HG03575 (cell line): ENCODE results near the gene CALML4.
"Not testable (repeated sequence)": the region's sequence is repeated elsewhere in the genome, so short reads cannot be mapped to it uniquely, and the experiment has no call there.

Experiments used
- ATAC-seq: cut with Tn5 transposase; IDR thresholded peaks from one replicate; pipeline ENCODE4 v1.9.1; 2021; ENCODE audit not compliant: unreplicated experiment, insufficient number of reproducible peaks, low FRiP score; ENCODE audit errors: extremely low read depth

The CALML4 gene

DNA sequence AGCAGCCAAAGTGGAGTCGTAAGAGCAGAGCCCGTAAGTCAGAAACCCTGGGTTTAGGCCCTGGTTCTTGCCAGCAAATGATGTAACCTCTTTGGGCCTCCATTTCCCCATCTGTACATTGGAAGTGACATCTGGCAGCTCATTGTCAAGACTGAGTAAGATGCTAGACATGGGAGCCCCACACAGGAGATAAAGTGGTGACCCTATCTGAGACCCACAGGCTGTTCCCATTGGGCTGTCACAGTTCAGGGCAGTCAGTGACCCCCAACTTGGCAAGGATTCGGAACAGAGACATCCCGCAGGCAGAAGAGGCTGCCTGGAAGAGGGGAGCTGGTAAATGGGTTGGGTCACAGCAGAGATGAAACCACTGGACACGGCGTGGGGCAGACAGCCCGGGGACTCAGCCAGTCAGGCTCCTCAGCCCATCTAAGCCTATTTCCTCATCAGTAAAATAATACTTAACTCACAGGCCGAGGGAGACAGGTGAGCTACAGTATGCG is 22.6 kb upstream of the CALML4 start:
- ATAC-seq = no peak

GRCh38 chr15:68225442-68225841 is 20.3 kb upstream of the CALML4 start:
- ATAC-seq = not testable (repeated sequence)

DNA sequence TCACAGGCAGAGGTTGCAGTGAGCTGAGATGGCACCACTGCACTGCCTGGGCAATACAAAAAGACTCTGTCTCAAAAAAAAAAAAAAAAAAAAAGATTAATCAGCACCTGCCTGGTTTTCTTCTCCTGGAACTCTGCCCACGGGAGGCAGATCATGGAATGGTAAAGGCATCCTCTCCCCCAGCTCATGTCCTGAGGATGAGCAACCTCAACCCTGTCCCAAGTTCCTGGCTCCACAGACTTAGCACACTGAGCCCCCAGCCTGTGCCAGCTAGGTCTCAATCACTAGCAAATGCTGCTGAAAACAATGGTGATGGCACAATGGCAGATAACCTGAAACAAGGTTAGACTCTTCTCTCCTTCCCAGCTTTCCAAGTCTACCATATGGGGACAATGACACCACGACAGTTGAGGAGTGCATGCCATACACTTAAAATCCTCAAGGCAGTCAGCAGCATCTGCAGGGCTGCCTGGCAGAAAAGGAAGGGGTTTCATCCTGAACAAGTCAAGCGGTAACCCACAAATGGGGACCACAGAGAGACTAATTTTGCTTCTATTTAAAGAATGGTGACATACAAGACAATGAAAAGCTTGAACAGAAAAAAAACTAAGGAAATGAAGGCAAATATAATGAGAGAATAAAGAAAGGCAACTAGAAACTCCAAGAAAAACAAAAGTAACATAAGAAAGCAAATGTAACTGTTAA is 19.6 kb upstream of the CALML4 start:
- ATAC-seq = no peak

- ATAC-seq = no peak
Measured at GRCh38 chr15:68224108-68224507, 19.0 kb upstream of the CALML4 start.

DNA sequence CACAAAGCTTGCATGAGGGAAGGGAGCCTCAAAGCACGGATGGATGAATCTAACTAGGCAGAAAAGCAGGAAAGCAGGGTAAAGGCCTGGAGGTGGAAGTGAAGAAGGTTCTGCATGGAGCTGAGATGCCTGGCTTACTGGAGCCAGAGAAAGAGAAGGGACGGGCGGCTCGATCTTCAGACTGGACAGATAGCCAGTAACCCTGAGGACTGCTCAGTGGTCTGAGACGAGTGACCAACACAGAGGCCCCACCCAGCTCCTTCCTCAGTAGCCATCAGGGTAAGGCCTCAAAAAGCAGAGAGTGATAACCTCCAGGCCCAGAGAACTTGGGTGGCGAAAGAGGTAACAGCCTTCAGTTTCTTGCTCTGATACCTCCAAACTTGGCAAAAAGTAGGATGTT is 18.0 kb upstream of the CALML4 start:
- no peak for ATAC-seq

DNA sequence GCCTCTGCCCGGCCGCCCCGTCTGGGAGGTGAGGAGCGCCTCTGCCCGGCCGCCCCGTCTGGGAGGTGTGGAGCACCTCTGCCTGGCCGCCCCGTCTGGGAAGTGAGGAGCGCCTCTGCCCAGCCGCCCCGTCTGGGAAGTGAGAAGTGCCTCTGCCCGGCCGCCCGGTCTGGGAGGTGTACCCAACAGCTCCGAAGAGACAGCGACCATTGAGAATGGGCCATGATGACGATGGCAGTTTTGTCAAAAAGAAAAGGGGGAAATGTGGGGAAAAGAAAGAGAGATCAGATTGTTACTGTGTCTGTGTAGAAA is 17.3 kb upstream of the CALML4 start:
- not testable (repeated sequence) for ATAC-seq

- not testable (repeated sequence) for ATAC-seq
Measured at GRCh38 chr15:68221530-68222431, 16.6 kb upstream of the CALML4 start.

- ATAC-seq = no peak
Measured at GRCh38 chr15:68220967-68221366, 15.8 kb upstream of the CALML4 start.

- no peak for ATAC-seq
Measured at GRCh38 chr15:68220489-68220888, 15.4 kb upstream of the CALML4 start.

- ATAC-seq = no peak
Measured at GRCh38 chr15:68218847-68219798, 14.0 kb upstream of the CALML4 start.

DNA sequence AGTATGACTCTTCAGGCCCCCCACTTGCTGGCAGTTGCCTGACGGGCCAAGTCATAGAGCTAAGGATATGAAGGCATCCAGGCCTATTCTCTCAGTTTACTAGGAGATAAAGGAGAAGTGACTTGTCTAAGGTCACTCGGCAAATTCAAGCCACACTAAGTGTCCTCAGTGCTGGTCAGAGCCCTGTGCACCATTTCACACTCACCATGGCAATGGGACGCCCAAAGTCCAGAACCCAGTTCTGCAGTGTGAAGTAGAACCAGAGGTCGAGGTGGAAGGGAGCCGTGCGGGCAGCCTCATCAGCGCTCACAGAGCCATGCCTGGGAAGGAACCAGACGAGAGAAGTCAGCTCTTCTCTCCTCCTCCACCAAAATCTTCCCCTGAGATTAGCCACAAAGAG is 13.2 kb upstream of the CALML4 start:
- ATAC-seq = no peak

GRCh38 chr15:68217341-68217740 is 12.2 kb upstream of the CALML4 start:
- no peak for ATAC-seq

- ATAC-seq = no peak
Measured at GRCh38 chr15:68214838-68215254, 9.7 kb upstream of the CALML4 start.

- no peak for ATAC-seq
Measured at GRCh38 chr15:68213991-68214837, 9.1 kb upstream of the CALML4 start.

DNA sequence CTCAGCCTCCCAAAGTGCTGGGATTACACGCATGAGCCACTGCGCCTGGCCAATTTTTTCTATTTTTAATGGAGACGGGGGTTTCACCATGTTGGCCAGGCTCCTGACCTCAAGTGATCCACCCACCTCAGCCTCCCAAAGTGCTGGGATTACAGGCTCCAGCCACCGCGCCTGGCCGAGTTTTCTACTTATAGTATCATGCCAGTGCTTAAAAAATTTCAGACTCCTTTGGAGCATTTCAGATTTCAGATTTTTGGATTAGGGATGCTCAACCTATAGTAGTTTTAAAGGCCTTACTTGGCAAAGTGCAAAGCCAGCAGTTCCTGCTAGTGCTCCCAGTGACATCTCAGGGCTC is 8.3 kb upstream of the CALML4 start:
- not testable (repeated sequence) for ATAC-seq

DNA sequence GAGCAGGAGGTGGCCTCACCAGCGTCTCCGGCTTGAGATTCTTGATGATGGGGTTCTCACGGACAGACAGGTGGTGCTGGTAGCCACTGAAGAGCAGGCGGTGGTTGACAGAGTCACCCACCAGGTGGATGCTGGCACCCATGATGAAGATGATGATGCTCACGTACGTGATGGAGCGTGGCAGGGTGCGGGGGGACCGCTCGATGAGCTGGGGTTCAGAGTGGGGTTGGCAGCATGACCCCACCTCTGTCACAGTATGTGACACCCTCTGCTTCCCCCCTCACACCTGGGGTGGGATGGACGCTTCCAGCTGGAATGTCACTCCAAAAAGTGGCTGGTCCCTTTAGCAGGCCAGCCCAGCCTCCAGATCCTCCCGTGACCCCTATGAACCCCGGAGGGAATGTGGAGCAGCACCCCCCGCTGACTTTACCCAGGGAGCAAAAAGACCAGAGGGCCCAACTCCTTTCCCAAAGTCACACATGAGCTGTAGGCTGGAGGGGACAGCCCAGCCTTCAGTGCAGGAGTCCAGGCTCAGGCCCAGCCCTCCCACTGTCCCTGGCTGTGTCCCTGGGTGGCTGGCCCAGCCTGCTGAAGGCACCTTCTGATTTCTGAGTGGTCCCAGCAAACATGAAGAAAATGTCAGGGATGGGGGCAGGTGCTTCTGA is 6.7 kb upstream of the CALML4 start:
- ATAC-seq = no peak

DNA sequence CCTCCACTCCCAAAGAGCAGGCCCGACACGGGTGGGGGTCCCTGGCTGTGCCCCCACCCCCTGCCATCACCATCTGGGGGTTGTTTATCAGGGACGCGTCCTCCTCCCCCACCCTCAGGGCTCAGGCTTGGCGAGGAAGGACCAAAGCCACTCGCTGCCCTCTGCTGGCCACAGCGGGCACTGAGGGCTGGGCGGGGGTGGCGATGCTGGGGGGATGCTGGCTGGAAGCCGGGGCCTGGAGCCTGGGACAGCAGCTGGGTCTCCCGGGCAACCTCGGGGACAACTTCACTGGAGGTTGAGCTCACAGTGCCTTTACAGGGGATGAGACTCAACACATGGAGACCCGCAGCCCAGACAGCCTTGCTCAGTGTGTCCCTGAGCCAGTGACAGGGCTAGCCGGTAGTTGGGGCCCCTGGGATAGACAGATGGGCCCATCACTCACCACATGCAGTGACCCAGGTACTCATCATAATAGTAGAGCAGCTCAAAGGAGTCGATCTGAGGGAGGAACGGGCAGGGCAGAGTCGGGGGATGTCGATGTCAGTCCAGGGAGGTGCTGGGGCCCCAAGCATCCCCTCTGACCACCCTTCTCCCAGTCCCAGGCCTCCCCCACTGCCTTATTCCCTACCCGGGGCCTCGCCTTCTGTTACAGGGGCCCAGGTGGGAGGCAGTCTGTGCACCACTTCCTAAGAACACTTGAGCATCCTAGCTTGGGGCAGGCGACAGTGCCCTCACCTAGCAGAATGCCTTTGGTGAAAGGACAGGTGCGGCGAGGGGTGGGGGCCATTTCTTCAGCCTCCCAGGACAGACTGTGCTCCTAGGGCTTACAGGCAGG is 5.9 kb upstream of the CALML4 start:
- no peak for ATAC-seq
